Loucy (cell line): ENCODE results near the gene PDZRN3.

Experiments
- CTCF ChIP-seq: fragments of 200-600 bp; sonication (generic); conservative IDR thresholded peaks from 2 replicates; pipeline ENCODE4 v1.5.1; 2014; ENCODE audit warnings: mild to moderate bottlenecking, antibody characterized with exemption, low read length
- EZH2phosphoT487 ChIP-seq: fragments of 200-600 bp; IDR thresholded peaks from 2 replicates; pipeline ENCODE4 v1.6.1; 2018; ENCODE audit warnings: antibody characterized with exemption, mild to moderate bottlenecking, moderate library complexity, borderline replicate concordance

GRCh38 chr3:73378207-73378606 lies 246.5 kb downstream of the PDZRN3 start:
- TF ChIP-seq CTCF (no peak), EZH2phosphoT487 (no peak)
